Muscle of arm (tissue), 12 donors: ENCODE measurements around the gene JMJD8. TPM values are rescaled to one million over a fixed set of nuclear protein-coding genes. Genes with fewer than 3 reads are reported as not detected.

Source experiments
- DNase-seq: peaks from one replicate; pipeline ENCODE4 v3.0.0-alpha.2; 2013
- polyA plus RNA-seq, 12 donors: library from polyadenylated mRNA; unstranded; fragments of 120-200 nt; gene quantifications; one replicate each; pipeline ENCODE4 v1.2.1, GENCODE V29; 2013; ENCODE audit not compliant: insufficient read length in 12 of 12

The JMJD8 gene
- polyA plus RNA-seq, 12 donors = 20.3 to 59.8 (median 28.4) TPM; not detected in 1

DNA sequence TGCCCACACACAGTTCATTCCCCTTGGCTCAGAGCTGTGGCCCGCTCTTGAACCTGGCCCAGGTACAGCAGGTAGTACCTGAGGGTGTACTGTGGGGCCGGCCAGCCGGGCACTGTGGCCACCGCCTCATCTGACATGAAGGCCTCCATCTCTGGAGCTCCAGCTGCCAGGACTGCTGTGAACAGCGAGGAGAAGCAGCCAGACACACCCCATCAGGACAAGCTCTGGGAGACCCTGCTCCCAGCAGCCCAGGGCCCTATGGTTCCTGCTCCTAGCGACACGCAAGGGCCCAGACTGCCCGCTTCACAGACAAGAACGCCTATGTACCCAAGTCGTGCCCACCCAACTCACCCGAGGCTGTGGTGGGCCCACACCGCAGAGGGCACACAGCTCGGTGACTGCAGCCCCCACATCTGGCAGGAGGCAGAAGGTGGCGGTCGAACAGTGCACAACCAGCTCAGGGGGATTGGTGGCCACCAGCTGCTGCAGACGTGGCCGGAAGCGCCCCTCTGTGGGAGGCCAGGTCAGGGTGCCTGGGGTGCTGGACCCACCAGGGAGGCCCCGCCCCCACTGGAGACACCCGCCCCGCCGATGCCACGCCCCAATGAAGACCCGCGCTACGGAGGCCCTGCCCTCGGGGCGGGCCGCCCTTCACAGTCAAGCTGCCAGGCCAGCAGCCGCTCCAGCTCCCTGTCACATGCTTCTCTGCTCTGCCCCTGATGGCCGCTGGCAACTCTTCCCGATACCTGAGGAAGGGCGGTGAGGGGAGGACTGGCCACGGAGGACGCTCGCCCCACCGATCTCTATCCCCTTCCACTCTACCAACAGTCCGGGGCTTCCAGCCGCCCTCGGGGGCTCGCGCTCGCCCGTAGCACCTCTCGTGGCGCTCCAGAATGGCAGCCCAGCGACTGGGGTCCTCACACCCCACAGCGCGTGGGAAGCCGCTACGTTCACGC, 5.0 kb downstream of the JMJD8 start:
- DNase-seq = peak; percentile 60

DNA sequence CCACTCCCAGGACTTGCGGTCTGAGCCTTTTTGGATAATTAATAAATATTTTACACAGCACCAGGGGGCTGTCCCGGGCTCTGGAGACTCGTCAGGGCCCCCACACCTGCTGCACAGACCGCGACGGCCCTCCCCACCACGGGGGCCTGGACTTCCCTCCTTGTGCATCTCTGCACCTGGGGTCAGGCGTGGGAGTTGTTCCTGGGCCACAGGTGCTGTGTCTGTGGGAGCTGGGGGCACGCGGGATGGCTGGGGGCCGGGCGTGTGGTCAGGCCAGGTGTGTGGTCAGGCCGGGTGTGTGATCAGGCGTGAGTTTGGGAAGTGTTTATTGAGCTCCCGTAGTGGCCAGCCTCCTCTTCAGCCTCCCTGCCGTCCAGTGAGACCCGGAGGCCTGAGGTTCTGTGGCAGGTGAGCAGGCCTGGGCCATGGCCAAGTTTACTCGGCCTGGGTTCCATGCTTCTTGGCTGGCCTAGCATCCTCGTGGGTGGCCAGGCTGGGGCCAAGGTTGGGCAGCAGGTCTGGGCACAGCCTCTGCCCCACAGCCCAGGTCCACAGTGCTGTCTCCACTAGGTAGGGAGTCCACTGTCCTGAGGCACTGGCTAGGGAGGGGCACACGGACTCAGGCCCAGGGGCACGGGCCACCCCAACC, 5.8 kb downstream of the JMJD8 start:
- no peak for DNase-seq

DNA sequence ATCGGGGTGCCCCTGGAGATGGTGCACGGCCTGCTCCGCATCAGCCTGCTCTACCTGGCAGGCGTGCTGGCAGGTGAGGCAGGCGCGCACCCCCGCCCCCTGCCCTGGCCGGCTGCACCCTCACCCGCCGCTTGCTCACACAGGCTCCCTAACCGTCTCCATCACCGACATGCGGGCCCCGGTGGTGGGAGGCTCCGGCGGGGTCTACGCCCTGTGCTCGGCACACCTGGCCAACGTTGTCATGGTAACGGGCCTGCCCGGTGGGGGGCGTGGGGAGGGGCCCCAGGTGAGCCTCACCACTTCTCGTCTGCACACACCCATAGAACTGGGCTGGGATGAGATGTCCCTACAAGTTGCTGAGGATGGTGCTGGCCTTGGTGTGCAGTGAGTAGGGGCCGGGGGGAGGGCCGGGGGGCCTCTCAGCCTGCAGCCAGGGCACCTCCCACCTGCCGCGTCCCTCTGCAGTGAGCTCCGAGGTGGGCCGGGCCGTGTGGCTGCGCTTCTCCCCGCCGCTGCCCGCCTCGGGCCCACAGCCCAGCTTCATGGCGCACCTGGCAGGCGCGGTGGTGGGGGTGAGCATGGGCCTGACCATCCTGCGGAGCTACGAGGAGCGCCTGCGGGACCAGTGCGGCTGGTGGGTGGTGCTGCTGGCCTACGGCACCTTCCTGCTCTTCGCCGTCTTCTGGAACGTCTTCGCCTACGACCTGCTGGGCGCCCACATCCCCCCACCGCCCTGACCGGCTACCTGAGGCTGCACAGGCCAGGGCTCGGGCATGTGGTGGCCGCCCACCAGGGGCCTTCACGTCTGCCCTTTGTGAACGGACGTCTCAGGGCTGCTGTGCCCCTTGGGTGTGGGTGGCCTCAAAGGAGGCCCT, 6.6 kb downstream of the JMJD8 start:
- DNase-seq = no peak

DNA sequence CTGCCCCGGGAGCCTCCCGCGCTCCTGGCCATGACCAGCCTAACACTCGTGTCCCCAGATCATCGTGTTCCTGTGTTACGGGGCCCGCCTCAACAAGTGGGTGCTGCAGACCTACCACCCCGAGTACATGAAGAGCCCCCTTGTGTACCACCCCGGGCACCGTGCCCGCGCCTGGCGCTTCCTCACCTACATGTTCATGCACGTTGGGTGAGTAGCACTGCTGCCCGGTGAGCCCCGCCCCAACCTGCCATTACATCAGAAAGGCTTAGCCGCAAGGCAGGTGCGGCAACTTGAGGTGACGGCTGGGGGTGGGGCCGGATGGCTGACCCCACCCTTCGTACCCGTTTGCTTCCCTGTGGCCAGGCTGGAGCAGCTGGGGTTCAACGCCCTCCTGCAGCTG, 7.2 kb downstream of the JMJD8 start:
- no peak for DNase-seq

DNA sequence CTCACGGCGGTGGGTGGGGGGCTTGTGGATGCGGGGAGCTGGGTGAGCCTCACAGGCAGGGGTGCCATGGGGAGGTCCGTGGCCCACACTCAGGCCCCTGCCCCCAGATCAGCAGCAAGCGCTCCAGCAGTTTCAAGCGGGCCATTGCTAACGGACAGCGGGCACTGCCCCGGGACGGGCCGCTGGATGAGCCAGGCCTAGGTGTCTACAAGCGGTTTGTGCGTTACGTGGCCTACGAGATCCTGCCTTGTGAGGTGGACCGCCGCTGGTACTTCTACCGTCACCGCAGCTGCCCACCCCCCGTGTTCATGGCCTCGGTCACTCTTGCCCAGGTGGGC, 7.6 kb downstream of the JMJD8 start:
- DNase-seq = no peak

DNA sequence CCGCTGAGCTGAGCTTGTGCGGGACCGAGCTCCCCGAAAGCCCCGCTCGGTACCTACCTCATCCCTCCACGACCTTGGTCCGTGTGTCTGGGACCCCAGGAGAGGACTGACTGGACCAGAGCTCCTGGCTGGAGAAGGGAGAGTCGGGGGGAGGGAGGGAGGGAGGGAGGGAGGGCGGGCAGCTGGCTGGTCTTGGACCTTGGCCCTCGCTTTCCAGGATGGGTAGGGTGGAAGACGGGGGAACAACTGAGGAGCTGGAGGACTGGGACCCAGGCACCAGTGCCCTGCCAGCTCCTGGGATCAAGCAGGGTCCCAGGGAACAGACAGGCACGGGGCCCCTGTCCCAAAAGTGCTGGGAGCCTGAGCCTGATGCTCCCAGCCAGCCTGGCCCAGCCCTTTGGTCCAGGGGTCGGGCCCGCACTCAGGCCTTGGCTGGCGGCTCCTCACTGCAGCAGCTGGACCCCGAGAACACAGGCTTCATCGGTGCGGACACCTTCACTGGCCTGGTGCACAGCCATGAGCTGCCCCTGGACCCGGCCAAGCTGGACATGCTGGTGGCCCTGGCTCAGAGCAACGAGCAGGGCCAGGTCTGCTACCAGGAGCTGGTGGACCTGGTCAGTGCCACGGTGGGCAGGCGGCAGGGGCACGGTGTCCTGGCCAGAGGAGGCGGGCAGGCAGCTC, 8.1 kb downstream of the JMJD8 start:
- DNase-seq = no peak

DNA sequence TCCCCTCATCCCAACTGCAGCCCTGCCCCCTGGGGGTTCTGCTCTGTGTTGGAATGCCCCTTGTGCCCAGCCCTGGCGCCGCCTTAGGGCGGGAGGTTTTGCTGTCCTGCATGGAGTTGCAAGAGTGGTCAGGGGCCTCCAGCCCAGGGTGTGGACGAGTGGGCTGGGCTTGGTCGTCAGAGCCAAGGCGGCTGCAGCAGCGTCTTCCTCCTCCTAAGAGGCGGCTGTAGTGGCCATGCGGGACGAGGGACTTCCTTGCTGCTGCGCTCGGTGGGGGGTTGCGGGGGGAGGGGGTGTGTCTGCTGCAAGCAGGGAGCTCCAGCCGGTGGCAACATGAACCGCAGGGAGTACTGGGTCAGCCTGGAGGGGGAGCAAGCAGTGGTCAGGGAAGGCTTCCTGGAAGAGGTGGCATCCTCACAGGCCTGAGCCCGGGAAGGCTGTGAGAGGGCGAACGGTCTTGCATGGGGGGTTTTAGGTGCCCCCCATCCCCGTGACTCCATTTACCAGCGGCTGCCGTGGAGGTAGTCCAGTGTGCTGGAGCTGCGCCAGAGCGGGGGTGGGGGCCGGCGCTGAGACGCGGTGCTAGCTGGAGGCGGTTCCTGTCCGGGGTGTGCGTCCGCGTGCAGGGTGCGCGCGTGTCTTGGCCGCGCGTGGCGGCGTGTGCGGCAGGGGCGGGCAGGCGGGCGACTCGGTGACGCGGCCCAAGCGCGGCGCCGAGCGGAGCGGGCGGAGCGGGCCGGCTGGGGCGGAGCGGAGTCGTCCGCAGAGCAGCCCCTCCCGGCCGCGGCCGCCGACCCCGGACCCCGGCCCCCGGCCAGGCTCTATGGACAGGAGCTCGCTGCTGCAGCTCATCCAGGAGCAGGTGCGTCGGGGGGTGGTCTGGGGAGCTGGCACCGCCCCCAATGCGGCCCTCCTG, 8.9 kb downstream of the JMJD8 start, which contains the start of gene RHBDL1:
RHBDL1 (plus strand) TSS at position 704 of the 916 bp plus-strand sequence; CDS start at position 824, 120 bp downstream.
- no peak for DNase-seq

DNA sequence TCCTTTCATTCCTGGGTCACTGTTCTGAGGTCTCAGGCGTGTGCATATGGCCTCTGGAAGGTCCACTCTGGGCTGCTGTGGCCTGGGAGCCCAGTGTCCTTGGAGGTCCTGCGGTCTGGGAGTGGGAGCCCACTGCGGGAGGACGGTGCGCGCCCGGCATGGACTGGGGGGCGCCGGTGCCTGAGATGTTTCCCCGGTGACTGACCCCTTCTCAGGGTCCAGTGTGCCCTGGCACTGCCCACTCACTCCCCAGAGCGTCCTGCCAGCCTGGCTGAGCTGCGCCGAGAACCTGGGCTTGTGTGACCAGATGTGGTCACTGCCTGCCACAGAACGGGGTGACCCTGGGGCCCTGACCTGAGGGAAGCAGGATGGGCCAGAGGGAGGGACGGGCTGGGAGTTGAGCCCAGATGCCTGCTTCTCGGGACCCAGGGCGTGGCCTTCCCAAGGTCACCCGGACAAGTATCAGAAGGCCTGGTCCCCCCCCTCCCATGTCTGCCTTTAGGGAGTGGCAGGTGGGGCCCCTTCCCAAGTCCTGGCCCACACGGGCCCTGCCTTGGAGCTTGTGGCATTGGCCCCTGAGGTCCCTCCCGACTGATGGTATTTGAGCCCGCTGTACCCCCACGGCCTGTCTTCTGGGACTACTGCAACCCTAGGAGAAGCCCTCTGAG, 9.8 kb downstream of the JMJD8 start:
- no peak for DNase-seq

DNA sequence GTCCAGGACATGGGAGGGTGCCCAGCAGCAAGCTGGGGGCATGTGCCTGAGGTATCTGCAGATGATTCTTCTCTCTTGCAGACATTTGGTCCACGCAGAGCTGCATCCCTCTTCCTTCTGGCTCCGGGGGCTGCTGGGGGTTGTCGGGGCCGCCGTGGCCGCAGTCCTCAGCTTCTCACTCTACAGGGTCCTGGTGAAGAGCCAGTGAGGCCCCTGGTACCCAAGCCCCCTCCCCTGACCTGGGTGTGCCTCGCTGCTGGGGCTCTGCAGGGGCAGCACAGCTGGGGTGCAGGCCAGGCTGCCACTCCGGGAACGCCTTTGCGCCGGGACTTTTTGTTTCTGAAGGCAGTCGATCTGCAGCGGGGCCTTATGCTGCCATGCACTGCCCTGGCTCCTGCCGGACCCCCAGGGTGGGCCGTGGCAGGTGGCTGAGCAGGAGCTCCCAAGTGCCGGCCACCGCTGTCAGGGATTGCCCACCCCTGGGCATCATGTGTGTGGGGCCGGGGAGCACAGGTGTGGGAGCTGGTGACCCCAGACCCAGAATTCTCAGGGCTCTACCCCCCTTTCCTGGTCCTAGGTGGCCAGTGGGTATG, 10.6 kb downstream of the JMJD8 start:
- DNase-seq = no peak

DNA sequence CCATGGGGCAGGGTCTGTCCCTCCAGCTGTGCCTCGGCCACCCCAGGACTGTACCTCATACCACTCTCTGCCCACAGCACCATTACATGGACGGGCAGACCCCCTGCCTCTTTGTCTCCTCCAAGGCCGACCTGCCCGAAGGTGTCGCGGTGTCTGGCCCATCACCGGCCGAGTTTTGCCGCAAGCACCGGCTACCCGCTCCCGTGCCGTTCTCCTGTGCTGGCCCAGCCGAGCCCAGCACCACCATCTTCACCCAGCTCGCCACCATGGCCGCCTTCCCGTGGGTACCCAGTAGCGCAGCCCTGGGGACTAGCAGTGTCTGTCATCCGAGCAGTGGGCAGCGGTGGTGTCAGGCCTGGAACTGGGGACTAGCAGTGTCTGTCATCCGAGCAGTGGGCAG, 11.3 kb downstream of the JMJD8 start:
- DNase-seq = no peak

DNA sequence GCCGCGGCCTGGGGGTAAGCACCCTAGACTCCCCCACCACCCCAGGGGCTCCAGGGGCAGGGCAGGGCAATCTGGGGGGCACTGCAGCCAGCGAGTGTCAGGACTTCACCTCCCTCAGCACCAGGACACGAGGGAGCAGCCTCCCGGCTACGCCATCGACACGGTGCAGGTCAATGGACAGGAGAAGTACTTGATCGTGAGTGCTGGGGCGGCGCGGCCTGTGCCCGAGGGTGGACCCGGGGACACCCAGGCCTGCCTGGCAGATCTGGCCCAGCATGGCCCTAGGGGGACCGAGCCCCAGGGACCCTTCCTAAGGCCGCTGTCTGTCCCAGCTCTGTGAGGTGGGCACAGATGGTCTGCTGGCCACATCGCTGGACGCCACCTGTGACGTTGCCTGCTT, 11.8 kb downstream of the JMJD8 start:
- no peak for DNase-seq

DNA sequence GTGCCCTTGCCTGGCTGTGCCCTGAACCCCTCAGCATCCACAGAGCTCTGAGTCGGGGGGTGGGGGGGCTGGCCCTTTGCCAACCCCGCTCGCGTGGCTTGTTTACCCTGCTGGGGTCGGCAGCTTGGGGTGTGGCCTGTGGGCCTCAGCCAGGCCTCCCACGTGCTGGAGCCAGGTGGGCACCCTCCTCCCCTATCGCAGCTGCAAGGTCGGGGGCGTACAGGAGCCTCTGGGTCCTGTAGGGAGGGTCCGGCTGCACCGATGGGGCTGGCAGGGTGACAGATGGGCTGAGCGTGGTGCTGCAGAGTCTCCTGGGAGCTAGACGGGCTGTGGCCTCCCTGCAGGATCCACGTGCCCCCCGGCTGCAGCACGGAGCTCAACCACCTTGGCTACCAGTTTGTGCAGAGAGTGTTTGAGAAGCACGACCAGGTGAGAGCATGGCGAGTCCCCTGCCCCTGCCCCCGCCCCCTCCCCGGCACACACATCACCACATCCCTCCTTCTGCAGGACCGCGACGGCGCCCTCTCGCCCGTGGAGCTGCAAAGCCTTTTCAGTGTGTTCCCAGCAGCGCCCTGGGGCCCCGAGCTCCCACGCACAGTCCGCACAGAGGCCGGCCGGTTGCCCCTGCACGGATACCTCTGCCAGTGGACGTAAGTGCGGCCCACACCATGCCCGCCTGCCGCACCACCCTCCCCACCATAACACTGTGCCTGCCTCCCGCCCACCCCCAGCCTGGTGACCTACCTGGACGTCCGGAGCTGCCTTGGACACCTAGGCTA, 12.6 kb downstream of the JMJD8 start:
- no peak for DNase-seq

DNA sequence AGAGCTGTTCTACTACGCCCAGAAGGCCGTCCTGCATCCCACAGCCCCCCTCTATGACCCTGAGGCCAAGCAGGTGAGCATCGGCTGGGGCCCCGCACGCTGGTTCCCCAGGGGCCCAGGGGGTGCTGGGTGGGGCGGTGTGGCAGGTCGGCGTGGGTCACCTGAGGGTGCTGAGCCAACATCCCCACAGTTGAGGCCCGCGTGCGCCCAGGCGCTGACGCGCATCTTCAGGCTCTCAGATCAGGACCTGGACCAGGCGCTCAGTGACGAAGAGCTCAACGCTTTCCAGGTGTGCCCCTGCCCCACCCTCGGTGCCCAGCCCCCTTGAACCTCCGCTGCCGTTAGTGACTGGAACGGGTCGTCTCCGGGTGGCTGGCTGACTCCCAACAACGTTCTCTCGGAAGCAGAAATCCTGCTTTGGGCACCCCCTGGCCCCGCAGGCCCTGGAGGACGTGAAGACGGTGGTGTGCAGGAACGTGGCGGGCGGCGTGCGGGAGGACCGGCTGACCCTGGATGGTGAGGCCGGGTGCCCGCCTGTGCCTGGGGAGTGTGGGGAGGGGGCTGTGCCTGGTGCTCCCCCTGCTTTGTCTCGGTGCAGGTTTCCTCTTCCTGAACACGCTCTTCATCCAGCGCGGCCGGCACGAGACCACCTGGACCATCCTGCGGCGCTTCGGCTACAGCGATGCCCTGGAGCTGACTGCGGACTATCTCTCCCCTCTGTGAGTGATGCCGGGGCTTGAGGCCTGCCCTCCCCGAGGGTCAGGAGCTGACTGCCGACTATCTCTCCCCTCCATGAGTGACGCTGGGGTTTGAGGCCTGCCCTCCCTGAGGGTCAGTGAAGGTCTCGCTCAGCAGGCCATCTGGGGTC, 13.4 kb downstream of the JMJD8 start:
- no peak for DNase-seq

DNA sequence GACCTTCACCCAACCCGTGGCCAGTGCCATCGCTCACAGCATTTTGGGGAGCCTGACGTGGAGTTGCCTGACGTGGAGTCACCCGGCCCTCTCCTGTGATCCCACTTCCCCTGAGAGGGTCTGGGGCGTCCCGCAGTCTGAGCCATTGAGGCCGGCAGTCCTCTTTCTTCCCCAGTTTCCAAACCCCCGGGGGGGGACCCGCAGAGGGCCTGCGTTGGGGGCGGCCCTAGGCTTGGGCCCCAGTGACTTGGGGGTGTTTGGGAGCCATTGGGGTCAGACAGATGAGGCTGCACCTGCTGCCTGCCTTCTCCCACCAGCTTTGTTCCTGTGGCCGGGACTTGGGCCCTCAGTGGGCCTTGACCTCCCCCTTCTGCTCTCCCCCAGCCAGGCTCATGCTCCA, 14.5 kb downstream of the JMJD8 start:
- no peak for DNase-seq

DNA sequence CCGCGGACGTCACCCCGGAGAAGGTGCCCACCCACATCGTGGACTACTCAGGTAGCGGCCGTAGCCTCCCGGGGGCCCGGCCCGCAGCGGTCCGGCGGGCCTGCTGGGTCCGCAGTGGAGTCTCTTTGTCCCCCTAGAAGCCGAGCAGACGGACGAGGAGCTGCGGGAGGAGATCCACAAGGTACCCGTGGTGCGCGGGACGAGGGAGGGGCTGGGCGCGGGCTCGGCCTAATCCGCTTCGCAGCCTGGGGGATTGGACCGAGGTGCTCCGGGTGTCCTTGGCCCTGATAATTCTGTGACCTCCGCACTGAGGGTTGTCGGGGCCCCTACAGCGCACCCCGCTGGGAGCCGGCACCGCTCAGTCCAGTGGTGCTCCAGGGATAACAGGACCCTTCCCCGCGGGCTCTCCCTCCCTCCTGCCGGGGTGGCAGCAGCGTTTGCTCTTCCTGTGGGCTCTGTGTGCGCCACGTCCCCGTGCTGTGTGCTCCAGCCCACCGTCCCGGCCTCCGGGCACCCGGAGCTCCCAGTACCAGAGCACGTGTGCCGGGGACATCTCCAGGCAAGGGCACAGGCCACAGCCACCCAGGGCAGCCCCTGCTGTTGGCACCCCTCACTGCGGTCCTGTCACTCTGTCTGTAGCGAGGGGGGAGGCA, 15.5 kb downstream of the JMJD8 start:
- no peak for DNase-seq

DNA sequence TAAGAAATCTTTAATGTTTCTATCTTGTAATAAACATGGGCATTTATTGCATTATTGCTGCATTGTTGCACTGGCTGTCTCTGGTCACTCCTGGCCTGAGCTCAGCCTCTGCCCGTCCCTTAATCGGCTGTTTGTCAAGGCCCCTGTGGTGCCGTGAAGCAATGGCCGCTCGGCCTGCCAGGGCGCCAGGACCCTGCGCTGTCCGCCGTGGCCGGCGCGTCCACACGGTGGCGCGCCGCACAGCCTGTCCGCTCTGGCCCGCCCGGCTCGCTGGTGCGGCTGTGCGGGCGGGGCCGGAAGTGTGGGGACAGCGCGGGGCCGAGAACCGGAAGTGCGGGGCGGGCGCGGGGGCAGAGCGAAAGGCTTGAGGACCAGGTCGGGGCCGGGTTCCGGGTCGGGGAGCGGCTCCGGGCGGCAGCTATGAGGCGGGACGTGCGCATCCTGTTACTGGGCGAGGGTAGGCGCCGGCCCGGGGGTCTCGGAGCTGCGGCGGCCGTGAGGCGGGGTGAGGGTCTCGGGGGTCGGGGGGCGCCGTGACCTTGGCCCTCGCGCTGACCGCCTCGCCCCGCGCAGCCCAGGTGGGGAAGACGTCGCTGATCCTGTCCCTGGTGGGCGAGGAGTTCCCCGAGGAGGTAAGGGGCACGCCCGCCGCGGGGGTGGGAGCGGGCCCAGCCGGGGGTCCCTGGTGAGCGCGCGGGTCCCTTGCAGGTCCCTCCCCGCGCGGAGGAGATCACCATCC, 16.2 kb downstream of the JMJD8 start, which contains the start of gene RHOT2:
RHOT2 (plus strand) TSS at position 353 of the 739 bp plus-strand sequence; CDS start at position 421, 68 bp downstream.
- peak; percentile 86 for DNase-seq
